Epithelial cell of proximal tubule (primary cell): ENCODE results near the gene SMIM36. TPM values are rescaled to one million over a fixed set of nuclear protein-coding genes. Genes with fewer than 3 reads are reported as not detected.

ENCODE experiments used
- DNase-seq: peaks from one replicate; pipeline ENCODE4 v3.0.0-alpha.2; 2011; ENCODE audit warnings: low read depth
- H3K4me3 ChIP-seq: 2 replicates; pipeline ENCODE4 v1.5.1; 2011; ENCODE audit warnings: low read depth, mild to moderate bottlenecking, low read length
- total RNA-seq: library from RNA; depleted of rRNA; stranded (reverse); fragments of >200 nt; gene quantifications from 2 replicates; pipeline ENCODE4 v1.2.3, GENCODE V29; 2015
- TF ChIP-seq, protein P1 (sequence below): conservative IDR thresholded peaks from 2 replicates; pipeline ENCODE4 v1.5.1; 2012; ENCODE audit warnings: low read depth, mild to moderate bottlenecking, low read length

SMIM36 gene
- total RNA-seq, 1 donor from 2014 or later, result not detected

DNA sequence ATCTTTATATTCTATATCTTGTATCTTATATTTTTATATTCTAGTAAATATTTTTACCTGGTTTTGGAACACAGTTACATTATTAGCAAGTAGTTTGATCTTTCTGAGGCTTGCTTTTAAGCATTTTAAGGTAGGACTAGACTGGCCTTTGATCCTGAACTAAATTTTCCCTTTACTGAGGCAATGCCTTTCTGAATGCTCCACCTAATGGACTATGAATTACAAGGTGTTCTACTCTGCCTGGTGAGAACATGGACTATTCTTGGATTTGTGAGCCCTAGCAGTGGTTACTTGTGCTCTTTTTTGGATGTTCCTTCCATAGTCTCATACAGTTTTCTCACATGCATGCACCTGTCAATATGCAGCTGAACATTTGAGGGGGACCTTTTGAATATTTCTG, 32.5 kb upstream of the SMIM36 start:
- TF ChIP-seq, protein P1, sequence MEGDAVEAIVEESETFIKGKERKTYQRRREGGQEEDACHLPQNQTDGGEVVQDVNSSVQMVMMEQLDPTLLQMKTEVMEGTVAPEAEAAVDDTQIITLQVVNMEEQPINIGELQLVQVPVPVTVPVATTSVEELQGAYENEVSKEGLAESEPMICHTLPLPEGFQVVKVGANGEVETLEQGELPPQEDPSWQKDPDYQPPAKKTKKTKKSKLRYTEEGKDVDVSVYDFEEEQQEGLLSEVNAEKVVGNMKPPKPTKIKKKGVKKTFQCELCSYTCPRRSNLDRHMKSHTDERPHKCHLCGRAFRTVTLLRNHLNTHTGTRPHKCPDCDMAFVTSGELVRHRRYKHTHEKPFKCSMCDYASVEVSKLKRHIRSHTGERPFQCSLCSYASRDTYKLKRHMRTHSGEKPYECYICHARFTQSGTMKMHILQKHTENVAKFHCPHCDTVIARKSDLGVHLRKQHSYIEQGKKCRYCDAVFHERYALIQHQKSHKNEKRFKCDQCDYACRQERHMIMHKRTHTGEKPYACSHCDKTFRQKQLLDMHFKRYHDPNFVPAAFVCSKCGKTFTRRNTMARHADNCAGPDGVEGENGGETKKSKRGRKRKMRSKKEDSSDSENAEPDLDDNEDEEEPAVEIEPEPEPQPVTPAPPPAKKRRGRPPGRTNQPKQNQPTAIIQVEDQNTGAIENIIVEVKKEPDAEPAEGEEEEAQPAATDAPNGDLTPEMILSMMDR, result no peak
- H3K4me3 ChIP-seq, result no peak overlapping the region
- DNase-seq, result no peak

DNA sequence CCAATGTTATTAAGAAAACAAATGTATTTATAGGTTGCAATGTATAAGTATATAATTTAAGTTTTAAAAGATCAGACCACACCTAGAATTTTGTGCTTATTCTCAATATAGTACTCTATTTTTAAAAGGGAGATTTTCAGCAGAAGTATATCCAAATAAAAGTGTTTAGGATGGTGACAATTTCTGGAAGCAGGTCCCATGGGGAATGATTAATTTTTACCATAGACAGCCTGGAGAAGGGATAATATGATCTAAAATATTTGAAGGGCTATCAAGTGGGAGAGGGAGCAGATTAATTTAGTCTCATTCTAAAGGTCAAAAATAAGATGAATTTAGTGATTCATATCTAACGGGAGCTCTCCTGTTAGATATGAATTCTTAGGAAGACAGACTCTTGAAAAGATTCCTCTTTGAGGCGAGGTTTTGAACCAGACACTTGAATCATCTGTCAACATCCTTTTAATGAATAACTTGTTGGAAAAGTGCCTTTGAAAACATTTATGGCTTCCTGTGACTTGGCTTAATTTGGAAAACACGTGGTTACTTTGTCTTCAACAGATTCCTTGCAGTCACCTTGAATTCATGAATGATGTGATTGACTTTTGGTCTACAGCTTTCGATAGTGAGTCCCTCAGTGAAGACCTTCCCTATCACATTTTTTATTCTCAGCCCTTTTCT, 29.3 kb upstream of the SMIM36 start:
- H3K4me3 ChIP-seq, result no peak overlapping the region
- peak; percentile 73 for DNase-seq
- TF ChIP-seq, protein P1, result no peak

DNA sequence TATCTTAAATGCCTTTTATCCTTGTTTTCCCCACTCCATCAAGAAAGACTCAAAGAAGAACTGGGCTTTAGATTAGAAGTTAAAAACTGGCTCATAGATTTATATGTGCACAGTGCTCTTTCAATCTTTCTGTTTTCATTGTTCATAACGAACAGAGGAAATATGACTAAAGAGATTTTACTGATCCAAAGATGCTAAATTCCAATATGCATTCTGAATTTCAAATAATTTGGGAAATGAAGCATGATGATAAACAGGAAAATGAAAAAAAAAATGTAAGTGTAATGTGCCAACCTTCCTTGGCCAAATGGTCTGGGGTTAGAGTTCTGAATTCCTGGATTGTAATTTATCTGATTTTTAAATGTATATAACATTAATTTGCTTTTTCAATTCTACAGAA, 25.0 kb upstream of the SMIM36 start:
- TF ChIP-seq, protein P1, result no peak
- no peak for DNase-seq
- no peak overlapping the region for H3K4me3 ChIP-seq

DNA sequence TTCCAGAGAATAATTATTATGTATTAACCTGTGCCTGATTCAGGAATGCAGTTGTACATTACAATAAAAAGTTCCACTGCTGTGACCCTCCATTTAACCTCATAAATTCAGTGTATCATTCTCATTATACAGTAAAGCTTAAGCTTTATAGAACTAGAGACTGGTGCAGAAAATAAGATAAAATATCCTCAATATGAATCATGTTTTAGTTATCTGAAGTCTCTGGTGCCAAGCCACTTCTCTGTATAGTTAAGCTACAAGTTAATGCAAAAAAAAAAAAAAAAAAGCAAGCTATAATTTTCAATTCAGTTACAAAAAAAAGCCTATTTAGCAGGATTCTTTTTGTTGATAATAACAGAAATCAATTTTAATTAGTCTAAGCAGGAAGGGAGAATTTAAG, 22.4 kb upstream of the SMIM36 start:
- H3K4me3 ChIP-seq, result no peak overlapping the region
- no peak for DNase-seq
- TF ChIP-seq, protein P1, result no peak

DNA sequence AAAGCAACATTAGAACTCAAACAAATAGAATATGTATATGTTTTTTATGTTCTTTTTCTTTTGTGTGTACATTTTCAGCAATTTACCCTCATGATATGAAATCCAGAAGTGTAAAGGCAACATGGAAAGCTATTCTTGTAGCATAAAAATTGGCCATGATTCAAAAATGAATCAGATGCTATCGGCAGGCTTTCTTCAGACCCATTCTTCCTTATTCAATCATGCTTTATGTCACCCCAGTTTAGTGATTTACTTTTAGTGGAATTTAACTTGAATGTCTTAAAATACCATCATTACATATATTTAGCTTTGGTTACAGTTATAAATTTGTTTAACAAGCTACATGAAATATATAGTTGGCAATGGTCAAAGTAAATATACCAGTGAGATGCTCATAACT, 21.4 kb upstream of the SMIM36 start:
- H3K4me3 ChIP-seq, result no peak overlapping the region
- no peak for DNase-seq
- TF ChIP-seq, protein P1, result no peak

DNA sequence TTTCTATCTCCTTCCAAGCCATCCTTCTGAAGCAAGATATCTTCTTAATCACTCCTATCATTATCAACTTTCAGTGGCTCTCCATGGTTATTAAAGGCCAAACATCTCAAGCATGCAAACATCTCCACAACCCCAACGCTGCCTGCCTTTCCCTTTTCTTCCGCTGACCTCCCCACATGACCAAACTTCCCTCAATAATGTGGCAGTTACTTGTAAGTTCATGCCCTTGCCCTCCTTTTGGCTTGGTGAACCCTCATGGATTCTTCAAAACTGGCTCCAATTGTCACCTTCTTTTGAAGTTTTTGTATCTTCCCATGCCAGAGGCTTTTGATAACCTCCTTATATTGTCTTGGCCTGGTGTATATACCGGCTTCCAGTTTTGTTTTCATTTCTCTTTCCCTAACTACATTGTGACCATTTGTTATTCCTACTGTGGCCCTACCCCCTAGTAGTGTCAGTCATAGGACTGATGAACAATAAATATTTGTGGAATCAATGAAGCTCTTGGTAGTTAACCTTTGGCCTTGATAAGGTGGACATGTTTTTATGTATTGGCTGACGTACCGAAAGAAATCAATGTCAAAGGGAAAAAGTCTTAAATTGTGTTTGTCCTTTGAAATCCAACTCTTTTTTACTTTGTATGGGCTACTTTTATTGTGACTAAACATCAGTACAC, 19.9 kb upstream of the SMIM36 start:
- TF ChIP-seq, protein P1, result no peak
- H3K4me3 ChIP-seq, result no peak overlapping the region
- no peak for DNase-seq

DNA sequence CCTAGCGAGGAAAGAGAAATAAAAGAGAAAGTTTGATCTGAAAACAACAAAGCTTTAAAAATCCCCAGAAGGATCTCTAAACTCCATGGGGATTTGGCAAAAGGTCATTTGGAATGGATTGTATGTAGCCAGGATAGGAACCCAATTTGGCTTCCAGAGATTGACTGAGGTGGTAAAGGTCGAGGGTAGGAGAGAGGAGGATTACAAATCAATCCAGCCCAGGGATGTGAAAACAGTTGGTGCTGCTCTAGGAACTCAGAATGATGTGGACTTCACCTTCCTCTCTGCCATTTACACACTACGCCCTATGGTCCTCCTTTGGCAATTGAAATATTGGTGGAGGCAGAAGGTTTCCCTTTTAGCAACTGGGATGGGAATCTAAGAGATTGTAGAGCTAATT, 18.8 kb upstream of the SMIM36 start:
- no peak for DNase-seq
- TF ChIP-seq, protein P1, result no peak
- H3K4me3 ChIP-seq, result no peak overlapping the region
